Lower leg skin (tissue), 3 donors: ENCODE results near the gene ASCC1.

ENCODE experiments used
- CTCF ChIP-seq, 3 donors: fragments of 450-650 bp; IDR thresholded peaks; one replicate each; pipeline ENCODE4 v1.5.1; 2016; ENCODE audit warnings: antibody characterized with exemption in 3 of 3, mild to moderate bottlenecking in 3 of 3, moderate library complexity in 2 of 3
- POLR2A ChIP-seq, 2 donors: fragments of 450-650 bp; IDR thresholded peaks; one replicate each; pipeline ENCODE4 v1.6.1; 2016 to 2017; ENCODE audit warnings: antibody characterized with exemption in 2 of 2, mild to moderate bottlenecking in 1 of 2, moderate library complexity in 1 of 2

- TF ChIP-seq CTCF (IDR thresholded peaks at IDR 0.05): no peak
- no peak for TF ChIP-seq POLR2A (IDR thresholded peaks at IDR 0.05)
Measured at GRCh38 chr10:72065439-72066025, 150.5 kb downstream of the ASCC1 start.
